GM12892 (cell line): Measurements from ENCODE around the gene LCNL1.

Experiments
- DNase-seq: peaks from one replicate; pipeline ENCODE4 v3.0.0; 2011; ENCODE audit not compliant: insufficient read length
- FAIRE-seq: peaks from 2 replicates; lab custom pipeline; 2011; peaks lifted over from hg19 to GRCh38; lab: Jason Lieb, UNC
- POLR2A ChIP-seq: IDR thresholded peaks from 2 replicates; pipeline ENCODE4 v1.6.1; 2011; ENCODE audit warnings: low read depth, low read length, control low read depth
- POLR2AphosphoS5 ChIP-seq: IDR thresholded peaks from 2 replicates; pipeline ENCODE4 v1.6.1; 2011; ENCODE audit warnings: low read depth, low read length, control low read depth
- TAF1 ChIP-seq: IDR thresholded peaks from 2 replicates; pipeline ENCODE4 v1.6.1; 2011; ENCODE audit warnings: low read depth, mild to moderate bottlenecking, control low read depth, low read length, borderline replicate concordance

LCNL1 gene

DNA sequence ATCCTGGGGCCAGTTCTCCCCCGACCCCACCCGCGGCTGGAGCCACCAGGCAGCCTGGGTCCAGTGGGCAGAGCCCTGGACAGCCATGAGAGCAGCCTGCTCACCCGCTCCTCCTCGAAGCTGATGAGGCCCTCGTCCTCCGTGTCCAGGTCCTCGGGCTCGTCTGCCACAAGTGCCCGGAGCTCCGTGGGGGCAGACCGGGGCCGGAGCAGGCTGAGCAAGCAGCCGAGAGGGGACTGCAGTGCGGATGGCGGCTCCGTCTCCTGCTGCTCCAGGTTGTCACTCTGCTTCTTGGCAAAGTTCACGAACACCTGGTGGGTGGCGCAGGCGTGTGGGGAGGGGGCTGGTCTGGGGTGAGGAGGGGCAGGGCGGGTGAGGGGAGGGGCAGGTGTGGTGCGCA lies 25.5 kb downstream of the LCNL1 start:
- no peak for DNase-seq
- TF ChIP-seq POLR2A, result no peak
- no peak for TF ChIP-seq POLR2AphosphoS5
- no peak for TF ChIP-seq TAF1
- no peak for FAIRE-seq

GRCh38 chr9:137009217-137009616 lies 26.4 kb downstream of the LCNL1 start:
- TF ChIP-seq POLR2A, result no peak
- TF ChIP-seq TAF1, result no peak
- TF ChIP-seq POLR2AphosphoS5, result no peak
- FAIRE-seq (no peak), DNase-seq (no peak)

DNA sequence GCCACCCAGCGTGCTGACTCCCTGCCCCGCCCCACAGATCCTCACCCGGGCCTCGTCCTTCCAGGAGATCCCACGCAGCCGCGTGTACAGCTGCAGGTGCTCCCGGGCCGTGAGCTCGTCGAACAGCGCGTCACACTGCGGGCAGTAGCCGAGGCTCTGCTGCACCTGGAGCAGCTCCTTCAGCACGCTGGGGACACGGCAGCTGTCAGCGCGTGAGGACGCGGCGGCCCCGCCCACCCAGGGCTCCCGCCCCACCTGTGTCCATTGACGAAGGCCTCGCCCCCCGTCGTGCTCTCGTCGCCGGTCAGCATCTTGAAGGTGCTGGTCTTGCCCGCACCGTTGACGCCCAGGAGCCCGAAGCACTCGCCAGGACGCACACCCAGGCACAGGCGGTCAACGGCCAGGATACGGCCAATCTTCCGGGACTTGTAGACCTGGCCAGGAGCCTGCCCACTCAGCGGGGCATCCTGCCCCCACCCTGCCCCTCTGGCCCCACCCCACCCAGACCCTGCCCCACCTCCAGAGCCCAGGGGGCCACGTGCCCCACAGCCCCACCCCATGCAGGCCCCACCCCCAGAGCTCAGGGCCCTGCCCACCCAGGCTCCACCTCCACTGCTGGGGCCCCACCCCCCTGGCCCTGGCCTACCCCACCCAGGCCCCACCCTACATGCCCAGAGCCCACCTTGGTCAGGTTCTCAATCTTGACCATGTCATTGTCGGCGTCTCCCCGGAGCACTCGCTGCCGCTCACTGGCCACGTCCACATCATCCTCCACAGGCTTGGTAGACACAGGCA lies 27.3 kb downstream of the LCNL1 start:
- TF ChIP-seq POLR2AphosphoS5 (no peak), TAF1 (no peak), POLR2A (no peak)
- no peak for DNase-seq
- no peak for FAIRE-seq

DNA sequence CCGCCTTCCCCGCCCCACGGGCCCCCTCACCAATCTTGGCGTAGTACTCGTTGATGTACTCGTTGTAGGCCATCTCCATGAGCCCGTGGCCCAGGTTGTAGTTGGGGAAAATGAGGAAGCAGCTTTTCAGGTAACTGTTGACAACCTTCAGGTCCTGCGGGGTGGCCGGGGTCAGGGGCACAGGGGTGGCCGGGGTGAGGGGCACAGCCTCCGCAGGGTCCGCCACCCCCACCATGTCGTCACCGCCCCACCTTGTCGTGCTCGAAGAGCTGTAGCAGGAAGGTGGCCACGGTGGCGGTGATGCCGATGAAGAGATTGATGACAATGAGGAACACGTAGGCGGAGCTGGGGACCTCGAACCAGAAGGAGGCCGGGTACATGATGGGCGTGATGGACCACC lies 28.4 kb downstream of the LCNL1 start:
- DNase-seq (no peak), FAIRE-seq (no peak)
- TF ChIP-seq POLR2AphosphoS5, result no peak
- TF ChIP-seq TAF1, result no peak
- no peak for TF ChIP-seq POLR2A

- FAIRE-seq (no peak), DNase-seq (no peak)
- no peak for TF ChIP-seq POLR2AphosphoS5
- TF ChIP-seq POLR2A, result no peak
- TF ChIP-seq TAF1, result no peak
Measured at GRCh38 chr9:137011907-137012675, 29.3 kb downstream of the LCNL1 start.

GRCh38 chr9:137012694-137013570 lies 30.1 kb downstream of the LCNL1 start:
- no peak for FAIRE-seq
- no peak for TF ChIP-seq POLR2A
- TF ChIP-seq POLR2AphosphoS5, result no peak
- no peak for TF ChIP-seq TAF1

GRCh38 chr9:137013571-137013940 lies 30.8 kb downstream of the LCNL1 start:
- no peak for TF ChIP-seq TAF1

More at GRCh38 chr9:137012694-137013570, 30.1 kb downstream of the LCNL1 start:
- no peak for DNase-seq

GRCh38 chr9:137014166-137014565 lies 31.4 kb downstream of the LCNL1 start:
- DNase-seq, result no peak
- no peak for FAIRE-seq
- no peak for TF ChIP-seq POLR2A
- TF ChIP-seq POLR2AphosphoS5, result no peak
- no peak for TF ChIP-seq TAF1

More at GRCh38 chr9:137013571-137013940, 30.8 kb downstream of the LCNL1 start:
- FAIRE-seq (no peak), DNase-seq (no peak)

- TF ChIP-seq POLR2AphosphoS5, result no peak
- TF ChIP-seq POLR2A, result no peak
- no peak for TF ChIP-seq TAF1
- DNase-seq, result no peak
- no peak for FAIRE-seq
Measured at GRCh38 chr9:137014776-137015539, 32.2 kb downstream of the LCNL1 start.

DNA sequence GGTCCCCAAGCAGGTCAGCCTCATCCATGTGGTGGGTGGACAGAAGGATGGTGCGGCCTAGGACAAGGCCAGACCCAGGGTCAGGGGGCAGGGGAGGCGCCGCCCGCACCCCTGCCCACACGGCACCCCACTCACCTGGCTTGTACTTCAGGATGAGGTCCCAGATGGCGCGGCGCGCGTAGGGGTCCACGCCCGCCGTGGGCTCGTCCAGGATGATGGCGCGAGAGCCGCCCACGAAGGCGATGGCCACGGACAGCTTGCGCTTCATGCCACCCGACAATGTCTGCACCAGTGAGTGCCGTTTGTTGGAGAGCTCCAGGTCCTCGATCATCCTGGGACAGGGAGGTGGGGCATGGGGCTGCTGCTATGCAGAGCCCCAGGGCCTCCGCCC lies 32.7 kb downstream of the LCNL1 start:
- FAIRE-seq (no peak), DNase-seq (no peak)
- TF ChIP-seq POLR2AphosphoS5, result no peak
- TF ChIP-seq TAF1, result no peak
- TF ChIP-seq POLR2A, result no peak

- TF ChIP-seq POLR2A (no peak), POLR2AphosphoS5 (no peak), TAF1 (no peak)
- FAIRE-seq (no peak), DNase-seq (no peak)
Measured at GRCh38 chr9:137015976-137016375, 33.2 kb downstream of the LCNL1 start.
